SK-N-DZ (cell line): ENCODE measurements around the gene CSMD2.
"Not testable (repeated sequence)": the region's sequence is repeated elsewhere in the genome, so short reads cannot be mapped to it uniquely, and the experiment has no call there.

Experiments used
- DNase-seq: peaks from one replicate; pipeline ENCODE4 v3.0.0-alpha.2; 2015; ENCODE audit warnings: low spot score

Gene CSMD2

DNA sequence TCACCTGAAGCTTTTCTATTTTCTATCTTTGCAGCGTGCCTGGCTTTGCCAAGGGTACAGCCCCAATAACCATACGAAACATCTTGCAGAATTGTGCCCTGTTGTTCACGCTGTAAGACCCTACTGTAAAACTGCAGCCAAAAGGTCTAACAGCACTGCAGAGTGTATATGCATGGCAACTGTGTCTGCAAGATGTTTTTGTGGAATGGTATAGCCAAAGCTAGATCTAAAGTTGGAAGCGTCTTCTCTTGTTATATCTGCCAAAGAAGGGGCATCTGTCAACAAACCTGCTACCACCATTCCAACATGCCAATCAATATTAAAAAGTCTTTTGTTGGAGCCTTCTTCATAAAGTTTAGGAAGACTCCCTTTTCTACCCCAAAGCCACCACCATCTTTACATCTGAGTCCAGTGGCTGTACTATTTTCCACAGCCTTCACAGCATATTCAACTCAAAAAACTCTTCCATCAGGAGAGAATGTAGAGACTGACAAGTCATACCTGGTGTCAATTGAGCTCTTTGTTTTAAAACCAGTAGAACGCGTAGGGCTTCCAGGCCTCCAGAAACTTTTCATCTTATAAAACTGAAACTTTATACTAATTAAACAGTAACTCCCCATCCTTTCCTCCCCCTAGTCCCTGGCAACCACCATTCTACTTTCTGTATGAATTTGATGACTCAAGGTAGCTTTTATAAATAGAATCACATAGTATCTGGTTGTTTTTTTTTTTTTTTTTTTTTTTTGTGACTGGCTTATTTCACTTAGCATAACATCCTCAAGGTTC lies 652.6 kb downstream of the CSMD2 start:
- DNase-seq, result no peak

- not testable (repeated sequence) for DNase-seq
Observed at GRCh38 chr1:33509276-33509675, 655.8 kb downstream of the CSMD2 start.

- DNase-seq, result no peak
Observed at GRCh38 chr1:33508151-33508550, 656.9 kb downstream of the CSMD2 start.

- no peak for DNase-seq
Observed at GRCh38 chr1:33507661-33508060, 657.4 kb downstream of the CSMD2 start.

GRCh38 chr1:33503506-33503905 lies 661.5 kb downstream of the CSMD2 start:
- DNase-seq, result no peak

- DNase-seq, result no peak
Observed at GRCh38 chr1:33502726-33503125, 662.3 kb downstream of the CSMD2 start.

DNA sequence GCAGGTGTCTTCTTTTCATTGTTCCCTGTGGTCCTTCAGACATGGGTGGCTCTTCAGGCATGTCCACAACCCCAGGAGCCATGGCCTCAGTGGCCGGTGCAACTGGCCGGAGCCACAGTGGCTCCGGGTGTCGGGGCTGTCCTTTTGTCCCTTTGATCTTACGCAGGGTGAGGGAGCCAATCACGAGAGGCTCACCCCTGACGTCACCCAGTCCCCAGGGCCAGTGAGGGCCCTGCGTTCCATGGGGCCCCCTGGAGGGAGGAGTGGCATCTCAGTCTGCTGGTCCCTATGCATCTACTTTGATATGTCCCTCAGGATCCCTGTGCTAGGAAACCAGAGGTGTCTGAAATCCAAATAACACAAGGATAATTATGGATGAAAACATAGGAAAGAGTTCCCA lies 663.3 kb downstream of the CSMD2 start:
- no peak for DNase-seq

DNA sequence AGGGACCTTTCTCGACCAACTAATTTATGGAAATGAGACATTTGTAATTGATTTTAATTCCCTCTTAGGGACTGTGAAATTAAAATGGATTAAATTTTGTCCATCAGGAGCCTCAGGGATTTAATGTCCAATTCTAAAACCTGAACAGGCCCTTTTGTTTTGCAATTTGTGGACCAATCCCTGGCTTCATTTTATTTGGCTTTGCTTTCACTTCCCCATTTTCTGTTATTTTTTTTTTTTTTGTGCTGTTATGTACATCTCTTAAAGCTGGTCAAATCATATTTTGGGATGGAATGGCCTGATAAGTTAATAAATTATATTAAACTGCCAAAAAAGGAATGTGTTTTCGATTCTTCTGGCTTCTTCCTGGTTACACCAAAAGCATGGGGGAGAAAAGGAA lies 663.7 kb downstream of the CSMD2 start:
- DNase-seq, result no peak

- no peak for DNase-seq
Observed at GRCh38 chr1:33500547-33500946, 664.5 kb downstream of the CSMD2 start.

GRCh38 chr1:33497410-33497809 lies 667.6 kb downstream of the CSMD2 start:
- DNase-seq, result no peak

DNA sequence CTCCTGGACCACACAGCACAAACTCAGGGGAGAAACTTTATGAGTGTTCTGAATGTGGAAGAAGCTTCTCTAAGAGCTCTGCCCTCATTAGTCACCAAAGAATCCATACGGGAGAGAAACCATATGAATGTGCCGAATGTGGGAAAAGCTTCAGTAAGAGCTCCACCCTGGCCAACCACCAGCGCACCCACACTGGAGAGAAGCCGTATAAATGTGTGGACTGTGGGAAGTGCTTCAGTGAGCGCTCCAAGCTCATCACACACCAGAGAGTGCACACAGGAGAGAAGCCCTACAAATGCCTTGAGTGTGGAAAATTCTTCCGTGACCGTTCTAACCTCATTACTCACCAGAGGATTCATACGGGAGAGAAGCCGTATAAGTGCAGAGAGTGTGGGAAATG lies 670.1 kb downstream of the CSMD2 start:
- no peak for DNase-seq

- DNase-seq, result no peak
Observed at GRCh38 chr1:33488624-33489023, 676.4 kb downstream of the CSMD2 start.

- no peak for DNase-seq
Observed at GRCh38 chr1:33482412-33482811, 682.6 kb downstream of the CSMD2 start.

- DNase-seq, result no peak
Observed at GRCh38 chr1:33477451-33477850, 687.6 kb downstream of the CSMD2 start.

DNA sequence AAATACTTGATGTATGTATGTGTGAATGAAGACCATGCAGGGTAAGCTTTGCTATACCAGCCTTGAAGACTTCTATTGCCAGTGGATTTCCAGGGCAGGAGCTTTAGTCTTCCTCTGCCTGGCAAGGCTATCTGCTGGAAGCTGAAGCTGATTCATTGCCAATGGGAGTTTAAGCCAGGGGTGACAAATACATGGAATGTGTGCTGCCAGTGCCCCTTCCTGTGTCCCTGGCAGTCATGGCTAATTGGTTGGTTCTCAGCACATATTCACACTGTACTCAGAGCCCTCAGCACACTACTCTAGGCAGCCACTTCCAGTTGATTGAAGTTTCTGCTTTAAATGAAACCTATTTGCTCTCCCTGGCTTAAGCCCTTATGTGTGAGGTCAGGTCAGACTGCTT lies 691.1 kb downstream of the CSMD2 start:
- no peak for DNase-seq

- DNase-seq, result peak; percentile 97
Observed at GRCh38 chr1:33472269-33472980, 692.6 kb downstream of the CSMD2 start, which contains the start of gene ZSCAN20. TSS of gene ZSCAN20 (plus strand) at chr1:33472645. CDS start at chr1:33479289, 6,644 bp downstream.

- no peak for DNase-seq
Observed at GRCh38 chr1:33471416-33471815, 693.6 kb downstream of the CSMD2 start.

DNA sequence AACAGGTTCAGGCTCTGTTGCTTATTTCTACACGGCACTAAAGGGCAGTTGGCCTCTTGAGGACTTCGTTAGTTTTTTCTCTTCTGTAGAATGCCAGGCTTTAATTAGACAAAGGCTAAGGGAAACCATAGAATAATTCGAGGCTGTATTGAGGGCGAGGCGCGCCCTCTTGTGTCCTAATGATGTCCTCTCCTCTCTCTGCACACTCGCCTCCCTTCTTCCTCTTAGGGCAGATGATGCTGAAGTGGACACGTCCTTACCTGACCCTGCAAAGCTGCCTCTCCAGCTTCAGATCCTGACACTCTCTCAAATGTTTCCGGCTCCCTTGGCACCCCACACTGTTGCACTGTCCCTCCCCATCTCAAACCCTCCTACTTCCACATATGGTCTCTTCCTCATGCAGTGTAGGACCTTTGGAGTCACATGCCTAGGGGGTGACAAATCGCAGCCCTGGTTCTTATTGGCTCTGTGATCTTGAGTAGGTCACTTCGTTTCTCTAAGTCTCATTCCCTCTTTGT lies 694.5 kb downstream of the CSMD2 start:
- peak; percentile 81 for DNase-seq

GRCh38 chr1:33469691-33470090 lies 695.3 kb downstream of the CSMD2 start:
- DNase-seq, result no peak

DNA sequence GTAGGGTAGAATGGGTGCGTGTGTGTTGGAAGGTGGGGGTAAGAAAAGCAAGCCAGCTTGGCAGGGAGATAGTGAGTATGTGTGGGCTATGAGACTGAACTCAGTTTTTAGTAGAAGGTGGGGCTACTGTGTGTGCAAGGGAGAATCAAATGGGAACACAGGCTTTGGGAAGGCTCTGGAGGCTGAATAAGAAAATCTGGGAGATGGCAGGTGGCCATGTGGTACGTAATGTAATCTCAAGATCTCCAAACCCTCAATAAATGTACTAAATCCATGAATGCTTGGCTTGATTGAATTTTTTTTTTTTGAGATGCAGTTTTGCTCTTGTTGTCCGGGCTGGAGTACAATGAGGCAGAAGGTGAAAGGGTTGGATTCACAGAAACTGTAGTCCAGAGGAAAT lies 696.1 kb downstream of the CSMD2 start:
- DNase-seq, result no peak

- DNase-seq, result no peak
Observed at GRCh38 chr1:33468531-33468930, 696.5 kb downstream of the CSMD2 start.

- DNase-seq, result no peak
Observed at GRCh38 chr1:33468011-33468410, 697.0 kb downstream of the CSMD2 start.

DNA sequence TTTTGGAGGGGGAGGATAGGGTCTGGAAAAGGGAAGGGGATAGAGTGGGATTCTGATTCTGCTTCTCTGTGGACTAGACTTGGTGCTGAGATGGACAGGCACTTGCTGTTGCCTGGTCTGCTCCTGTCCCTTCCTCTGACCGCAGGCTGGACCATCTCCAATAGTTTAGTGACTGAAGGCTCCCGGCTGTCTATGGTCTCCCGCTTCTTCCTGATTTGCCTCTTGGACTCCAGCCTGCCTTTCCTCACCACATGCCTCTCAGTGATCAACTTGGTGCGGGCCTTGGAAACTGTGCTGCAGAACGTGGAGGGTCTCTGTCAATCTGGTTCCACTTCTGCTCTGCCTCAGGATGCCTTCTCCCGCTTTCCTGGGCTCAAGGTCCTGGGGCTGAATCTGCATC lies 698.9 kb downstream of the CSMD2 start:
- no peak for DNase-seq
